ENCODE results near the gene TNFSF13B.

The TNFSF13B gene

DNA sequence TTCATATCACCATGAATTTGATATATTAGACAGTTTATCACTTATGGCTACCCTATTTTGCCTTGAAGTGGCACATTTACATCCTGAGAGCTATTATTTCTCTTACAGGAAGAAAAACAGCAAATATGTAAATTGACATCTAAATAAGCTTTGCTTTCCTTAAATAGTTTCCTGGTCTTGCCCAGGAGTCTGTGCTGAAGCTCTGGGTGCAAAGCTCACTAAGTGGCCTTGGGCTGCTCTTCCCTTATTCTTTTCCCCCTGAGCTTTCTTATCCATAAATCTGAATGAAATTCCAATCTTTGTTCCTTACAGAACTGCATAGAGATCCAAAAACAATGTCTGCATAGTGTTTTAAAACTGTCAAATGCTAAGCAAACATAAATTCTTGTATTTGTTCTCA is 56.3 kb downstream of the TNFSF13B start:
- no peak overlapping the region for H3K27ac ChIP-seq
- TF ChIP-seq, protein P1, sequence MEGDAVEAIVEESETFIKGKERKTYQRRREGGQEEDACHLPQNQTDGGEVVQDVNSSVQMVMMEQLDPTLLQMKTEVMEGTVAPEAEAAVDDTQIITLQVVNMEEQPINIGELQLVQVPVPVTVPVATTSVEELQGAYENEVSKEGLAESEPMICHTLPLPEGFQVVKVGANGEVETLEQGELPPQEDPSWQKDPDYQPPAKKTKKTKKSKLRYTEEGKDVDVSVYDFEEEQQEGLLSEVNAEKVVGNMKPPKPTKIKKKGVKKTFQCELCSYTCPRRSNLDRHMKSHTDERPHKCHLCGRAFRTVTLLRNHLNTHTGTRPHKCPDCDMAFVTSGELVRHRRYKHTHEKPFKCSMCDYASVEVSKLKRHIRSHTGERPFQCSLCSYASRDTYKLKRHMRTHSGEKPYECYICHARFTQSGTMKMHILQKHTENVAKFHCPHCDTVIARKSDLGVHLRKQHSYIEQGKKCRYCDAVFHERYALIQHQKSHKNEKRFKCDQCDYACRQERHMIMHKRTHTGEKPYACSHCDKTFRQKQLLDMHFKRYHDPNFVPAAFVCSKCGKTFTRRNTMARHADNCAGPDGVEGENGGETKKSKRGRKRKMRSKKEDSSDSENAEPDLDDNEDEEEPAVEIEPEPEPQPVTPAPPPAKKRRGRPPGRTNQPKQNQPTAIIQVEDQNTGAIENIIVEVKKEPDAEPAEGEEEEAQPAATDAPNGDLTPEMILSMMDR (conservative IDR thresholded peaks at IDR 0.05): no peak

DNA sequence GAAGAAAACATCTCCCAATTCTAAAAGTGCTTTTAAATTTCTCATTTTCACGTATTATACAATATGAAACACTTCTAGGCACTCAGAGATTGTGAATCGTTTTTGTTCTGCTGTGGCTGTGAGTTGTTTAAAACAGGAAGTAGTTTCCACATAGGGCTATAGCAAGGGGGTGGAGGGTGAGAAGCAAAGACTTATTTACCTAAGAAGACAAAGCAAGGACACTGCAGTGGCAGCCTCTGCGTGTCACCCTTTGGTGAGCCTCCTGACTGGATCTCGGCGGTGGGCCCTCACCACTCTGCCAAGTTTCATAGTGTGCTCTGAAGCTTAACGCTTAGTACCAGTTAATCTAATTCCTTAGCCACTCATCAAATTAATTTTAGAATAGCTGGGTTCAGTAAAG is 56.8 kb downstream of the TNFSF13B start:
- H3K27ac ChIP-seq: no peak overlapping the region
- TF ChIP-seq, protein P1 (conservative IDR thresholded peaks at IDR 0.05): no peak

DNA sequence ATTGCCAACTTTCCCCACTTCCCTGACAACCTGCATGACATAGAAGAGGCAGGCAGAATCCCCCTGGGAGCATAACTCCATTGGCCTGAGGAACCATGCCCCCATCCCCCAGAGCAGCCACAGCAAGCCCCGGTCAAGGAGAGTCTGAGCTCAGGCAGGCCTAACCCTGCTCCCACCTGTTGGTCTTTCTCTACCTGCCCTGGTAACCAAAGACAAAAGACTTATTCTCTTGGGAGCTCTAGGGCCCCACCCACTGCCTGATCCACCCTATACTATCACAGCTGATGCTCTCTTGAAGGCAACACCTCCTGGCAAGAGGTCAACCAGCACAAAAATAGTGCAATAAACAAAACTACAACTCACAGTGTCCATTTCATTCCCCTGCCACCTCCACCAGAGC is 59.3 kb downstream of the TNFSF13B start:
- TF ChIP-seq, protein P1 (conservative IDR thresholded peaks at IDR 0.05): no peak
- H3K27ac ChIP-seq: no peak overlapping the region

DNA sequence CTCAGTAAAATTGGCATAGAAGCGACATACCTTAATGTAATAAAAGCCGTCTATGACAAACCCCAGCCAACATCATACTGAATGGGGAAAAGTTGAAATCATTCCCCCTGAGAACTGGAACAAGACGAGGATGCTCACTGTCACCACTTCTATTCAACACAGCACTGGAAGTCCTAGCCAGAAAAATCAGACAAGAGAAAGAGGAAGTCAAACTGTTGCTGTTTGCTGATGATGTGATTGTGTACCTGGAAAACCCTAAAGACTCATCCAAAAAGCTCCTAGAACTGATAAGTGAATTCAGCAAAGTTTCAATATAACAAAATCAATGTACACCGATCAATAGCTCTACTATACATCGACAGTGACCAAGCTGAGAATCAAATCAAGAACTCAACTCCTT is 63.3 kb downstream of the TNFSF13B start:
- H3K27ac ChIP-seq: no peak overlapping the region
- TF ChIP-seq, protein P1 (conservative IDR thresholded peaks at IDR 0.05): no peak

DNA sequence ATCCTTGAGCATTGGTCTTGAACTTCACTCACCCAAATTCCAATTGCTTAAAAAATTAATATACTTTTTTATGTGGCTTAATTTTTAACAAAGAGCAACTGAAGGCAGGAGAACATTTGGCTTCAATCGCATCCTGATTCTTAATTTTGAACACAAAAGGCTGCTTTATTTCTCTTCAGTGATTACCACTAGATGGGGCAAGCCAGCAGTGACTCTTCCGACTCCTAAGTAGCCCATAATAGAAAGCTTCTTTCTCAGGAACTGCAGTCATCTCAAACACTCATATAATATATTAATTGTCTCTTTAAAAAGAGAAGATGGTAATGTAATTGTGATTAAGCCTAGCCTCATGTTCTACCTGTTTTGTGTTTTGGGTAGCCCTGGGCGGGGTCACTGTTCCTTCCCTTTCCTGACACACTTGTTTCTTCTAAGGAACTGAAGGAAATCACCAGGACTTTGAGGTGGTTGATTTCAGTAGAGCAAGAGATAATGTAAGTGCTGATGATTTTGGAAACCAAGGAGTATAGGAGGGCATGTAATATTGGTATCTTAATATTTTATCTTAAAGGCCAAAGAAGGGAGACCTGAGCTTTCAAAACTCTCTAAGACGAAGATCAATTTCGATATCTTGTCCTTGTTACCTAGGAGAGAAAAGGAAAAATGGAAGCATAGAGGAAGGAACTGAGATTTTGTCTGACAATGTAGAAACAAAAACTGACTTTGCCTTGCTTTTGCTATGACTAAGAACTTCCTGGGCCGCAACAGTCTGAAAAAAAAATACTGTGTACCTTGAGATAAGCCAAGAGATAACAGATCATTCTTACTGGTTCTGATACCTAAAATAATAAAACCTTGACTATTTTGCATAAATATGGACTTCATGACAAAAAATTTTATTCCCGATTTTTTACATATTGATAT is 73.1 kb downstream of the TNFSF13B start:
- H3K27ac ChIP-seq: no peak overlapping the region
- TF ChIP-seq, protein P1 (conservative IDR thresholded peaks at IDR 0.05): peak; percentile 99

DNA sequence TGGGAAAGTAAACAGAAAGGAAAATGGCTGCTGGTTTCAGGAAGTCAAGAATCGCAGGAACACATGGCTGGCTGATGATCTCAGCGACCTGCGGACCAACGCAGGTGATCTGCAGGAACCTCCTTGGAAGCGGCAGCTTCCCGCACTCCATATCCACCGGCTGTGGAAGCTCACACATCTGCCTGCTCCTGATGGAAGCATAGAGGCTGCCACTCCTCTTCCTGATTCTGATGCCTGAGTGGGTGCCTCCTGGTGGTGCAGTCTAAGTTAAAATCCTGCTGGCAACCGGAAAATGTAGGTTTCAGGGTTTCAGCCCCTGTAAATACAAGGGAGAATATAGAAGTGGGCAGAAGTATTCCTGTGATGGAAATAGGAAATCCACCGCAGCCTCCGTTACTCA is 75.5 kb downstream of the TNFSF13B start:
- TF ChIP-seq, protein P1 (conservative IDR thresholded peaks at IDR 0.05): no peak
- no peak overlapping the region for H3K27ac ChIP-seq

DNA sequence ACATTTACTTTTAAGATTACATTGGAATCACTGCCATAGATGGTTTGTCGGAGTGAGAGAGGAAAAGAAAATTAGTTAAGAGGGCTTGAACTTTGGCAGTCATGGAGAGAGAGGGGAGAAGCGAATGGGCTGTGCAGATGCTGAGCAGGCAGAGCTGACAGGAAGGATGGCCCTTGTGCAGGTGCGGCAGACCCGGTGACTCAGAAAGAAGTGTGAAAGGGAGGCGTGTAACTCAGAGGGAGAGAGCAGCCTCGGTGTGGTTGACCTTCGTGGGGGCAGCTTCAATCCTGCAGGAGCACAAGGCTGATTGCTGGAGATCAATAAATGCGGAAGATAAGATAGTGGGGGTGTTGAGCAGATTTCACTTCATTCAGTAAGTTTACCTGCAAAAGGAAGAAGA is 76.9 kb downstream of the TNFSF13B start:
- H3K27ac ChIP-seq: no peak overlapping the region
- TF ChIP-seq, protein P1 (conservative IDR thresholded peaks at IDR 0.05): no peak
